ENCODE measurements around the gene ZBTB5. TPM values are rescaled to one million over a fixed set of nuclear protein-coding genes. Genes with fewer than 3 reads are reported as not detected.

ZBTB5 gene
- total RNA-seq, 1 experiment from 2014 or later = 9.1 TPM

- H3K27me3 Mint-ChIP-seq (ENCODE audit: low read depth) = 0 out of 2 replicates have a peak, but pooled peaks cover 2% of the 10 kb centered on the region
- no peak overlapping the region for H3K27ac Mint-ChIP-seq
Measured at GRCh38 chr9:37452611-37453010, 12.6 kb downstream of the ZBTB5 start.

More at GRCh38 chr9:37452611-37453010, 12.6 kb downstream of the ZBTB5 start:
- H3T11ph ChIP-seq (ENCODE audit: low read length) = no peak overlapping the region
- peaks cover 24 to 35% (median 25%) of the 10 kb centered on the region in 3 experiments for H3K36me3 Mint-ChIP-seq (ENCODE audit: insufficient read depth in 1 of 3, low read depth in 3 of 3)
- no peak overlapping the region for H3K56ac ChIP-seq (ENCODE audit: insufficient read length, low read depth, low read length)
- no peak overlapping the region for H2BK120ac ChIP-seq (ENCODE audit: low read depth, low read length, poor library complexity, severe bottlenecking)
- no peak for DNase-seq
- no CpG with 5 or more reads among the region's 1 CpG for WGBS (ENCODE audit: extremely low coverage, insufficient read length, low lambda C conversion rate)
- H3K9me3 Mint-ChIP-seq = peaks cover 3 to 9% of the 10 kb centered on the region in 2 experiments; a peak in 3 of 5 replicates
- no peak overlapping the region for H2BK5ac ChIP-seq (ENCODE audit: insufficient read length, low read length)
- H3K23me2 ChIP-seq (ENCODE audit: insufficient read length, low read depth, low read length, poor library complexity, severe bottlenecking) = no peaks in the 10 kb centered on the region
- no peak overlapping the region for H3K14ac ChIP-seq (ENCODE audit: insufficient read depth, low read length)
- no peak overlapping the region for H2BK20ac ChIP-seq (ENCODE audit: low read depth, low read length, poor library complexity, severe bottlenecking)
- no peak overlapping the region for H2AK5ac ChIP-seq (ENCODE audit: insufficient read length, low read length)
- H3K79me1 ChIP-seq (ENCODE audit: insufficient read depth, low read depth, low read length, poor library complexity, severe bottlenecking) = peaks cover 14% of the 10 kb centered on the region
- H3K27me3 ChIP-seq (ENCODE audit: insufficient read depth, low read length) = no peaks in the 10 kb centered on the region
- no peak overlapping the region for H4K5ac ChIP-seq (ENCODE audit: insufficient read length, low read depth, low read length)
- TF ChIP-seq, protein P1, sequence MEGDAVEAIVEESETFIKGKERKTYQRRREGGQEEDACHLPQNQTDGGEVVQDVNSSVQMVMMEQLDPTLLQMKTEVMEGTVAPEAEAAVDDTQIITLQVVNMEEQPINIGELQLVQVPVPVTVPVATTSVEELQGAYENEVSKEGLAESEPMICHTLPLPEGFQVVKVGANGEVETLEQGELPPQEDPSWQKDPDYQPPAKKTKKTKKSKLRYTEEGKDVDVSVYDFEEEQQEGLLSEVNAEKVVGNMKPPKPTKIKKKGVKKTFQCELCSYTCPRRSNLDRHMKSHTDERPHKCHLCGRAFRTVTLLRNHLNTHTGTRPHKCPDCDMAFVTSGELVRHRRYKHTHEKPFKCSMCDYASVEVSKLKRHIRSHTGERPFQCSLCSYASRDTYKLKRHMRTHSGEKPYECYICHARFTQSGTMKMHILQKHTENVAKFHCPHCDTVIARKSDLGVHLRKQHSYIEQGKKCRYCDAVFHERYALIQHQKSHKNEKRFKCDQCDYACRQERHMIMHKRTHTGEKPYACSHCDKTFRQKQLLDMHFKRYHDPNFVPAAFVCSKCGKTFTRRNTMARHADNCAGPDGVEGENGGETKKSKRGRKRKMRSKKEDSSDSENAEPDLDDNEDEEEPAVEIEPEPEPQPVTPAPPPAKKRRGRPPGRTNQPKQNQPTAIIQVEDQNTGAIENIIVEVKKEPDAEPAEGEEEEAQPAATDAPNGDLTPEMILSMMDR (conservative IDR thresholded peaks at IDR 0.05) = no peak
- no peak overlapping the region for H4K8ac ChIP-seq (replicated peaks; ENCODE audit: insufficient read length, low read depth, low read length)
- peaks cover 22% of the 10 kb centered on the region for H3K79me2 ChIP-seq (ENCODE audit: insufficient read depth, low read length)
- H3K23ac ChIP-seq (ENCODE audit: insufficient read length, low read depth, low read length) = no peak overlapping the region
- peaks cover 28 to 43% of the 10 kb centered on the region in 2 experiments for H3K4me1 Mint-ChIP-seq
- H3K4ac ChIP-seq (ENCODE audit: low read depth, low read length) = no peak overlapping the region
- H4K91ac ChIP-seq (ENCODE audit: insufficient read length, low read depth, low read length) = no peak overlapping the region
- no peak overlapping the region for H3K9ac ChIP-seq (ENCODE audit: extremely low read depth, insufficient read length, low read length)
- no peak overlapping the region for H3K4me3 Mint-ChIP-seq
- H3K4me2 ChIP-seq (ENCODE audit: insufficient read depth, insufficient read length, low read length) = no peak overlapping the region
- no peak overlapping the region for H2AFZ ChIP-seq (ENCODE audit: low read length)
- no peaks in the 10 kb centered on the region for H4K20me1 ChIP-seq (ENCODE audit: control insufficient read depth, insufficient read depth, insufficient read length)
- H2BK15ac ChIP-seq (ENCODE audit: low read depth, low read length) = no peak overlapping the region
- no peak overlapping the region for H3K18ac ChIP-seq (ENCODE audit: insufficient read length, low read depth, low read length)
- H3K9me3 ChIP-seq (ENCODE audit: control insufficient read depth, low read depth, low read length) = no peaks in the 10 kb centered on the region
- no peaks in the 10 kb centered on the region for H3K4me1 ChIP-seq (ENCODE audit: insufficient read depth, low read length)
- no peak overlapping the region for H3K27ac ChIP-seq (ENCODE audit: insufficient read length, low read depth, low read length)
- H2BK12ac ChIP-seq (ENCODE audit: insufficient read length, low read depth, low read length) = no peak overlapping the region

Measured in H9 (cell line).